HG02938 (cell line): ENCODE data around the gene RAI2.

Source experiments
- ATAC-seq: cut with Tn5 transposase; IDR thresholded peaks from one replicate; pipeline ENCODE4 v1.9.1; 2021; ENCODE audit warnings: mild to moderate bottlenecking, moderate library complexity; ENCODE audit not compliant: unreplicated experiment

The RAI2 gene

GRCh38 chrX:17860811-17861488 lies at the start of gene RAI2:
RAI2 (minus strand) TSS chrX:17861298; CDS start chrX:17802010, 59,288 bp downstream.
- no peak for ATAC-seq

GRCh38 chrX:17888421-17888820 lies 27.3 kb upstream of the RAI2 start:
- no peak for ATAC-seq

- no peak for ATAC-seq
Observed at GRCh38 chrX:17882680-17883079, 21.6 kb upstream of the RAI2 start.

- no peak for ATAC-seq
Observed at GRCh38 chrX:17878028-17878670, 17.1 kb upstream of the RAI2 start.

- no peak for ATAC-seq
Observed at GRCh38 chrX:17876135-17876534, 15.0 kb upstream of the RAI2 start.

- no peak for ATAC-seq
Observed at GRCh38 chrX:17869580-17869979, 8.5 kb upstream of the RAI2 start.

- ATAC-seq: no peak
Observed at GRCh38 chrX:17861489-17862011, 452 bp upstream of the RAI2 start.

- no peak for ATAC-seq
Observed at GRCh38 chrX:17860179-17860780, 818 bp downstream of the RAI2 start.

- no peak for ATAC-seq
Observed at GRCh38 chrX:17859609-17860178, 1.4 kb downstream of the RAI2 start.

GRCh38 chrX:17854531-17854930 lies 6.6 kb downstream of the RAI2 start:
- ATAC-seq: no peak

GRCh38 chrX:17854069-17854468 lies 7.0 kb downstream of the RAI2 start:
- no peak for ATAC-seq

GRCh38 chrX:17851874-17852273 lies 9.2 kb downstream of the RAI2 start:
- ATAC-seq: no peak

- ATAC-seq: no peak
Observed at GRCh38 chrX:17848545-17849265, 12.4 kb downstream of the RAI2 start.

- no peak for ATAC-seq
Observed at GRCh38 chrX:17846045-17846444, 15.1 kb downstream of the RAI2 start.

- no peak for ATAC-seq
Observed at GRCh38 chrX:17844236-17844635, 16.9 kb downstream of the RAI2 start.

GRCh38 chrX:17842769-17843525 lies 18.2 kb downstream of the RAI2 start:
- ATAC-seq: no peak

- no peak for ATAC-seq
Observed at GRCh38 chrX:17839269-17839668, 21.8 kb downstream of the RAI2 start.

GRCh38 chrX:17836830-17837229 lies 24.3 kb downstream of the RAI2 start:
- ATAC-seq: no peak

GRCh38 chrX:17833954-17834353 lies 27.1 kb downstream of the RAI2 start:
- no peak for ATAC-seq

GRCh38 chrX:17831255-17831654 lies 29.8 kb downstream of the RAI2 start:
- ATAC-seq: no peak
